ENCODE measurements around the gene ILRUN.

GRCh38 chr6:34731393-34732060 lies 35.0 kb upstream of the ILRUN start:
- TF ChIP-seq CTCF (IDR thresholded peaks at IDR 0.05), result no peak
- no peak for TF ChIP-seq POLR2A (IDR thresholded peaks at IDR 0.05)
- TF ChIP-seq EP300 (IDR thresholded peaks at IDR 0.05; ENCODE audit: low read depth), result no peak

All from transverse colon (tissue), 3 donors.